ENCODE measurements around the gene CLDN6. TPM values are rescaled to one million over a fixed set of nuclear protein-coding genes. Genes with fewer than 3 reads are reported as not detected.

Gene CLDN6
- total RNA-seq, 1 experiment from 2014 or later: 743 TPM

DNA sequence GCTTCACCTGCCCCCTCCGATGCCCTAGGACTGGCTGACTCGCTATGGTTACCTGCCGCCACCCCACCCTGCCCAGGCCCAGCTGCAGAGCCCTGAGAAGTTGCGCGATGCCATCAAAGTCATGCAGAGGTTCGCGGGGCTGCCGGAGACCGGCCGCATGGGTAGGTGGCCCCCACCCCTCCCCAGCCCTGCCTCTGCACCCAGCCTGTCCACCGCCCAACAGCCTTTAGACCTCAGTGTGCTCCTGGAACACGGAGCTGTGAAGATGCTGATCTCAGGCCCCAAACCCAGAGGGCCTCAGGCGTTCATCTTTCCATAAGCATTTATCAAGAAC is 29.4 kb upstream of the CLDN6 start:
- Histone ChIP-seq H4K20me1 (ENCODE audit: control insufficient read depth, insufficient read depth, insufficient read length) (no peaks in the 10 kb centered on the region), H3K79me2 (ENCODE audit: insufficient read depth, low read length) (no peaks in the 10 kb centered on the region), H2AK5ac (ENCODE audit: insufficient read length, low read length) (no peak overlapping the region), H2BK15ac (ENCODE audit: low read depth, low read length) (no peak overlapping the region), H3K4me1 (ENCODE audit: insufficient read depth, low read length) (no peaks in the 10 kb centered on the region), H3K4me2 (ENCODE audit: insufficient read depth, insufficient read length, low read length) (peak overlapping the region; percentile 87), H3K23me2 (ENCODE audit: insufficient read length, low read depth, low read length, poor library complexity, severe bottlenecking) (peaks cover 20% of the 10 kb centered on the region), H4K5ac (ENCODE audit: insufficient read length, low read depth, low read length) (no peak overlapping the region), H3K27me3 (ENCODE audit: insufficient read depth, low read length) (no peaks in the 10 kb centered on the region), H3K18ac (ENCODE audit: insufficient read length, low read depth, low read length) (no peak overlapping the region), H3T11ph (ENCODE audit: low read length) (no peak overlapping the region), H2BK5ac (ENCODE audit: insufficient read length, low read length) (no peak overlapping the region), H3K23ac (ENCODE audit: insufficient read length, low read depth, low read length) (no peak overlapping the region), H3K27ac (ENCODE audit: insufficient read length, low read depth, low read length) (no peak overlapping the region), H4K8ac (replicated peaks; ENCODE audit: insufficient read length, low read depth, low read length) (no peak overlapping the region), H2AFZ (ENCODE audit: low read length) (no peak overlapping the region), H2BK20ac (ENCODE audit: low read depth, low read length, poor library complexity, severe bottlenecking) (no peak overlapping the region), H4K91ac (ENCODE audit: insufficient read length, low read depth, low read length) (no peak overlapping the region), H3K4ac (ENCODE audit: low read depth, low read length) (no peak overlapping the region), H3K14ac (ENCODE audit: insufficient read depth, low read length) (no peak overlapping the region), H3K79me1 (ENCODE audit: insufficient read depth, low read depth, low read length, poor library complexity, severe bottlenecking) (no peaks in the 10 kb centered on the region), H2BK120ac (ENCODE audit: low read depth, low read length, poor library complexity, severe bottlenecking) (no peak overlapping the region), H3K56ac (ENCODE audit: insufficient read length, low read depth, low read length) (no peak overlapping the region), H2BK12ac (ENCODE audit: insufficient read length, low read depth, low read length) (no peak overlapping the region), H3K9ac (ENCODE audit: extremely low read depth, insufficient read length, low read length) (no peak overlapping the region), H3K9me3 (ENCODE audit: control insufficient read depth, low read depth, low read length) (no peaks in the 10 kb centered on the region)
- Mint-ChIP-seq H3K4me1 (peaks cover 8 to 17% of the 10 kb centered on the region in 2 experiments), H3K27ac (no peak overlapping the region), H3K36me3 (ENCODE audit: insufficient read depth in 1 of 3, low read depth in 3 of 3) (peaks cover 9 to 29% (median 26%) of the 10 kb centered on the region in 3 experiments), H3K4me3 (peak overlapping the region; percentile 79 to 90), H3K27me3 (ENCODE audit: low read depth) (peaks cover 72% of the 10 kb centered on the region), H3K9me3 (peaks cover 0 to 3% of the 10 kb centered on the region in 2 experiments; a peak in 2 of 5 replicates)
- DNase-seq: no peak
- no CpG with 5 or more reads among the region's 13 CpGs for WGBS (ENCODE audit: extremely low coverage, insufficient read length, low lambda C conversion rate)
- TF ChIP-seq CTCF (conservative IDR thresholded peaks at IDR 0.05): no peak

Measured in H9 (cell line).